ENCODE data around the gene CAMTA1.

CAMTA1 gene

GRCh38 chr1:6958407-6959030 is 173.3 kb downstream of the CAMTA1 start:
- DNase-seq (ENCODE audit: low read depth in 3 of 3): no peak

GRCh38 chr1:6959491-6959890 is 174.2 kb downstream of the CAMTA1 start:
- no peak for DNase-seq (ENCODE audit: low read depth in 3 of 3)

- no peak for DNase-seq (ENCODE audit: low read depth in 3 of 3)
These were observed 175.1 kb downstream of the CAMTA1 start for GRCh38 chr1:6960291-6960811.

DNA sequence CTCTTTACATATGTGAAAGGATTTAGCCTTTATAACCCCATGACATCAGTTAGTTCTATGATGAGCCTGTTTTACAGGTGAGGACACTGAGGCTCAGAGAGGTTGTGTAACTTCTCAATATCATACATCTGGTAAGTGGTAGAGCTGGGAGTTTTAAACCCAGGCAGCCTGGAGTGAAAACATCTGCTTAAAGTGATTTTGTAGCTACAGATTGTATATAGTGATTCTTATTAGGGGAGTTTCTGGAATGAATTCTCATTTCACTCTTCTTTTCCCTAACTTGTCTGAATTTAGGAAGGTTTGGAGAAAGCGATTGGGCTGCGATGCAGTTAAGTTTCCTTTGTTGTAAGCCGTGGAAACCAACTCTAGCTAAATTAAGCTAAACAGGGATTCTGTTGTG is 175.6 kb downstream of the CAMTA1 start:
- no peak for DNase-seq (ENCODE audit: low read depth in 3 of 3)

- DNase-seq (ENCODE audit: low read depth in 3 of 3): no peak
These were observed 176.0 kb downstream of the CAMTA1 start for GRCh38 chr1:6961289-6961688.

- no peak for DNase-seq (ENCODE audit: low read depth in 3 of 3)
These were observed 176.7 kb downstream of the CAMTA1 start for GRCh38 chr1:6961905-6962477.

DNA sequence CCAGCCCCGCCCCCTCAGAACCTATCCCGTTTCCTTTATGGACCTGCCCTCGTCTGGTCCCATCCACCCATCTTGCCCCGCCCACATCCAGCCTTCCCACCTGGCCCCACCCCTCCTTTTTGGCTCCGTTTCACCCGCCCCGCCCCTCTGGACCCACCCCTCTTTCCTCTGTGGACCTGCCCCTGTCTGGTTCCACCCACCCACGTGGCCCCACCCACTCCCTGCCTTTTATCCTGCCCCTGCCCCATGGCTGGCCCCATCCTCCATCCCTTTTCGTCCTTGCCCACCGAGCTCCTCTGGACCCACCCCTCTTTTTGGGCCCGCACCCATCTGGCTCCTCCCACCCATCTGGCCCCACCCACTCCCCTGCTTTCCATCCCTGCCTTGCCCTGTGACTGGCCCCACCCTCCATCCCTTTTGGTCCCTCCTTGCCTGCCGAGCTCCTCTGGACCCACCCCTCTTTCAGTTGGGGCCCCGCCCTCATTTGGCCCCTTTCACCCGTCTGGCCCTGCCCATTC is 177.3 kb downstream of the CAMTA1 start:
- peak in 2 of 3 experiments; percentile 17 to 74 for DNase-seq (ENCODE audit: low read depth in 3 of 3)

GRCh38 chr1:6962996-6963911 is 178.0 kb downstream of the CAMTA1 start:
- DNase-seq (ENCODE audit: low read depth in 3 of 3): peak in 2 of 3 experiments; percentile 33 to 83

DNA sequence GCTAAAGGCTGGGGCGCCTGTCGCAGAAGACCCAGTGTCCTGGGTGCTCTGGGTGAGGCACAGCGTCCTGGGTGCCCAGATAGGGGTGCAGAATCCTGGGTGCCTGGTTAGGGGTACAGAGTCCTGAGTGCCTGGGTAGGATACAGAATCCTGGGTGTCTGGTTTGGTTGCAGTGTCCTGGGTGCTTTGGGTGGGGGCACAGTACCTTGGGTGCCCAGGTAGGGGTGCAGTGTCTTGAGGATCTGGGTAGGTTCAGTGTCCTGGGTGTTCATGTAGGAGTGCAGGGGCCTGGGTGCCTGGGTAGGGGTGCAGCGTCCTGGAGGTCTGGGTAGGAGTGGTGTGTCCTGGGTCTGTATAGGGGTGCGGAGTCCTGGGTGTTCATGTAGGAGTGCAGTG is 178.7 kb downstream of the CAMTA1 start:
- no peak for DNase-seq (ENCODE audit: low read depth in 3 of 3)

GRCh38 chr1:6965083-6965934 is 180.1 kb downstream of the CAMTA1 start:
- DNase-seq (ENCODE audit: low read depth in 3 of 3): no peak

DNA sequence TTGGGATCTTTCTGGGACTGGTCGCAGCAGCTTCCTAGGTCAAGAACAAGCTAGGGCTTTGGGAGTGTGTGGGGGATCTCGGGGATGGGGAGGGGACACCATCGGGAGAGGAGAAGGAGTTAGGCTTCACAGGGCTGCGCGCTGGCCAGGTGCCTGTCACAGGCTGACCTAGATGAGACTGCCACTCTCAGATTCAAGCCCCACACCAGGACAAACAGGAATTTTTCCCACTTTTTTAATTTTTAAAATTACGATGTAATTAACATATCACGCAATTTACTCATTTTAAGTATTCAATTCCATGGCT is 180.6 kb downstream of the CAMTA1 start:
- DNase-seq (ENCODE audit: low read depth in 3 of 3): no peak

GRCh38 chr1:6966326-6966725 is 181.1 kb downstream of the CAMTA1 start:
- DNase-seq (ENCODE audit: low read depth in 3 of 3): no peak

DNA sequence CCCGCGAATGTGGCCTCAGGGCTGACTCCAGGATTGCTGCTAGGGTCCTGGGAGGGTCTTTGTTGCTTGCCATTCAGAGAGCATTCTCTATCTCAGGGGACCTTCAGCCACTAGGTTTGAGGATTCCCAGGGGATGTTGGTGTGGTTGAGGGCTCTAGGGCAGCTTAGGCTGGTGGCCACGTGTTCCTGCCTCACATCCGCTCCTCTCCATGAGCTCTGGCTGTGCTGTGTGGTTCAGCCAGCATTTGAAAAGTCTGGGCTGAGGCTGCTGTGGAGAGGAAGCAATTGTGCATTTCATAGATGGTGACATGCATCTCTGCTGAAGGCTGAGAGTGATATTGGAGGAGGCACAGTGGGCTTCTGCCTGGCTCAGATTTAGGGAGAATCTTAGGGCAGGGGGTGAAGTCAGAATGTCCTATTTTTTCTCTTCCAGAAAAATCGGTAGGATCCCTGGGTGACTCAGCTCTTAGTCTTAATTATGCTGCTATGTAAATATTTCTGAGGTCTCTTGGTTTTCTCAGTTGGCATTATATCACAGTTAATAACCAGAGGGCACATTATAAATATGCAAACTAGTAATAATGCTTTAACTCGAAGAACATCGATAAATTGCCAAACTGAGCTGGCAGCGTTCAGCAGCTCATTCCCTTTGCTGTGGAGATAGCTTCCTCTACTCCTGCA is 182.3 kb downstream of the CAMTA1 start:
- DNase-seq (ENCODE audit: low read depth in 3 of 3): no peak

GRCh38 chr1:6969106-6969505 is 183.9 kb downstream of the CAMTA1 start:
- DNase-seq (ENCODE audit: low read depth in 3 of 3): peak in 1 of 3 experiments; percentile 33

- no peak for DNase-seq (ENCODE audit: low read depth in 3 of 3)
These were observed 184.5 kb downstream of the CAMTA1 start for GRCh38 chr1:6969762-6970161.

DNA sequence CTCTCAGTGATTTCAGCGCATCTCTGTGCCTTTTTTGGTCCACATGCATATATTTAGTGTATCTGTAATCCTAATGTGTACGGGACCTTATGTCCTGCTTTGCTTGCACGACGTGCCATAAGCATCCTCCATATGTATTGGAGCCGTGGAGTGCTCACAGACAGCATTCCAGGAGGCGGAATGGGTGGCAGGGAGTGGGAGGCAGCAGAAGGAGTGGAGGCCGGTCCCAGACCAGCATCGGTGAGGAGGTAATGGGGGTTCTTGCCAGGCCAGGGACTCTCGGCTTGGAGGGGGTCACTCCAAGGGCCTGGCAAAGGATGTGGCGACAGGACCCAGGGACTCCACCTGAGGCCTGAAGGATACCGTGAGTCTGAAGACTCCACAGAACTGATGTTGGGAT is 185.0 kb downstream of the CAMTA1 start:
- DNase-seq (ENCODE audit: low read depth in 3 of 3): no peak

GRCh38 chr1:6971048-6971447 is 185.8 kb downstream of the CAMTA1 start:
- DNase-seq (ENCODE audit: low read depth in 3 of 3): no peak

DNA sequence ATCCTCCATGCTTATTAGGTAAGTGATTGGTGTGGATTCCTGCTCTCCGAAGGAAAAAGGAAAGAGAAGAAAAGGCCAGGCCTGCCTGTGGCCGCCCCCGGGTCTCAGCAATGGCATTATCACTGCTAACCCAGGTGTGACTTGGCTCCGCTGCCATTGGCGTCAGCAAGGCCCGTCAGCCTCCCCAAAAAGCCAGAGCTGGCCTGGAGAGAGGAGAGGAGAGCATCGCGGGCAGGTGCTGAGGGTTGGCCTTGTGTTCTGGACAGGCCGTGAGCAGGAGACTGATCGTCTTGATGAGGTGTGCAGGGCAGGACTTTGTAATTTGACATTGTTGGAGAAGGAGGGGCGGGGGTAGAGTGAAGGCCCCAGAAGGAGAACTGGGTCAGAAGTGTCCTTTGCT is 186.4 kb downstream of the CAMTA1 start:
- no peak for DNase-seq (ENCODE audit: low read depth in 3 of 3)

GRCh38 chr1:6972399-6972798 is 187.1 kb downstream of the CAMTA1 start:
- no peak for DNase-seq (ENCODE audit: low read depth in 3 of 3)

DNA sequence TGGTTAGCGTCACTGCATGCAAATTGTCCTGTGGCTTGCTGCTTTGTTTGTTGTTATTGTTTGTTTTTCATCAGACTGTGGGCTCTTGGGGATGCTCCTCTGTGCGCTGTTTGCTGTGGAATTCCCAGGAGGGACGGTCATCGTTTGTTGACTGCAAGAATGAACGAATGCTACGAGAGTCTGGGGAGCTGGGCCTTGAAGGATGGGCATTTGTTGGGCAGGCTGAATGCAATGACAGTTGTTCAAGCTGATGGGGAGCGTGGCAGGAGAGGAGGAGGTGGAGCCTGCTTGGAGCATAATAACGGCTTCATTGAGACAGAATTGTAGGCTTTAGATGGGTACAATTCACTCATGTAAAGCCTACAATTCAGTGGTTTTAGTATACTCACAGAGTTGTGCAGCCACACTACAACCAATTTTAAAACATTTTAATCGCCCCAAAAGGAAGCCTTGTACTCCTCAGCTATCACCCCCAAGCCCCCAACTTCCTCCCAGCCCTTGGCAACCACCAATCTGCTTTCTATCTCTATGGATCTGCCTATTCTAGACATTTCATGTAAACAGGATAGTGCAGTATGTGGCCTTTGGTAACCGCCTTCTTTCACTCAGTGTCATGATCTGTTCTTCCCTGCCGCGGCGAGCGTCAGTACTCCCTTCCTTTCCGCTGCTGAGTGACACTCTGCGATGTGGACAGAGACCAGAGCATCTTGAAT is 190.2 kb downstream of the CAMTA1 start:
- DNase-seq (ENCODE audit: low read depth in 3 of 3): no peak

- no peak for DNase-seq (ENCODE audit: low read depth in 3 of 3)
These were observed 190.8 kb downstream of the CAMTA1 start for GRCh38 chr1:6976044-6976375.

Data from stimulated activated CD4-positive, alpha-beta T cell treated with anti-CD3 and anti-CD28 coated beads, TNF-alpha, amount 100 ng/mL, for 24 hours (primary cell).